Stimulated activated naive CD8-positive, alpha-beta T cell treated with anti-CD3 and anti-CD28 coated beads, Interleukin-15, Interleukin-2, amounts not matched to agents 100 ng/mL and 50 ng/mL, for 24 hours (primary cell): Measurements from ENCODE around the gene SH3TC1.
A peak's percentile ranks its signal among the peaks of the same experiment; 100 is the strongest.

Experiments used
- H3K27ac Mint-ChIP-seq: one replicate; pipeline ENCODE4 v1.8.0; 2021; ENCODE audit warnings: mild to moderate bottlenecking, mixed read lengths
- H3K27me3 Mint-ChIP-seq: one replicate; pipeline ENCODE4 v1.8.0; 2021; ENCODE audit warnings: mixed read lengths
- H3K36me3 Mint-ChIP-seq: one replicate; pipeline ENCODE4 v1.8.0; 2021; ENCODE audit warnings: low read depth, mixed read lengths
- H3K4me1 Mint-ChIP-seq: one replicate; pipeline ENCODE4 v1.8.0; 2021; ENCODE audit warnings: low read depth, mixed read lengths
- H3K4me3 Mint-ChIP-seq: one replicate; pipeline ENCODE4 v1.8.0; 2021; ENCODE audit warnings: mild to moderate bottlenecking, mixed read lengths
- H3K9me3 Mint-ChIP-seq: one replicate; pipeline ENCODE4 v1.8.0; 2021; ENCODE audit warnings: mixed read lengths

SH3TC1 gene

GRCh38 chr4:8209181-8209874 is 10.2 kb downstream of the SH3TC1 start:
- H3K4me3 Mint-ChIP-seq, result no peak overlapping the region
- no peak overlapping the region for H3K27ac Mint-ChIP-seq
- H3K27me3 Mint-ChIP-seq, result no peaks in the 10 kb centered on the region
- no peaks in the 10 kb centered on the region for H3K36me3 Mint-ChIP-seq
- no peaks in the 10 kb centered on the region for H3K9me3 Mint-ChIP-seq
- no peaks in the 10 kb centered on the region for H3K4me1 Mint-ChIP-seq

GRCh38 chr4:8210010-8210409 is 10.9 kb downstream of the SH3TC1 start:
- Mint-ChIP-seq H3K4me3 (no peak overlapping the region), H3K4me1 (no peaks in the 10 kb centered on the region), H3K36me3 (no peaks in the 10 kb centered on the region), H3K27me3 (no peaks in the 10 kb centered on the region), H3K27ac (no peak overlapping the region), H3K9me3 (no peaks in the 10 kb centered on the region)

GRCh38 chr4:8210616-8211015 is 11.5 kb downstream of the SH3TC1 start:
- Mint-ChIP-seq H3K36me3 (no peaks in the 10 kb centered on the region), H3K4me3 (no peak overlapping the region), H3K4me1 (no peaks in the 10 kb centered on the region), H3K9me3 (no peaks in the 10 kb centered on the region), H3K27ac (no peak overlapping the region), H3K27me3 (no peaks in the 10 kb centered on the region)

GRCh38 chr4:8211251-8211650 is 12.2 kb downstream of the SH3TC1 start:
- no peaks in the 10 kb centered on the region for H3K9me3 Mint-ChIP-seq
- H3K36me3 Mint-ChIP-seq, result no peaks in the 10 kb centered on the region
- no peak overlapping the region for H3K4me3 Mint-ChIP-seq
- peak overlapping the region; percentile 6 for H3K27ac Mint-ChIP-seq
- H3K4me1 Mint-ChIP-seq, result no peaks in the 10 kb centered on the region
- H3K27me3 Mint-ChIP-seq, result no peaks in the 10 kb centered on the region

- Mint-ChIP-seq H3K9me3 (no peaks in the 10 kb centered on the region), H3K4me3 (no peak overlapping the region), H3K27me3 (no peaks in the 10 kb centered on the region), H3K36me3 (no peaks in the 10 kb centered on the region), H3K27ac (peak overlapping the region; percentile 6), H3K4me1 (no peaks in the 10 kb centered on the region)
Observed at GRCh38 chr4:8211737-8212581, 12.9 kb downstream of the SH3TC1 start.

GRCh38 chr4:8212622-8213021 is 13.5 kb downstream of the SH3TC1 start:
- Mint-ChIP-seq H3K27ac (no peak overlapping the region), H3K27me3 (no peaks in the 10 kb centered on the region), H3K36me3 (no peaks in the 10 kb centered on the region), H3K9me3 (no peaks in the 10 kb centered on the region), H3K4me1 (no peaks in the 10 kb centered on the region), H3K4me3 (no peak overlapping the region)

GRCh38 chr4:8213121-8213520 is 14.0 kb downstream of the SH3TC1 start:
- Mint-ChIP-seq H3K4me1 (no peaks in the 10 kb centered on the region), H3K27me3 (no peaks in the 10 kb centered on the region), H3K27ac (no peak overlapping the region), H3K36me3 (no peaks in the 10 kb centered on the region), H3K9me3 (no peaks in the 10 kb centered on the region), H3K4me3 (no peak overlapping the region)

- Mint-ChIP-seq H3K4me1 (no peaks in the 10 kb centered on the region), H3K4me3 (no peak overlapping the region), H3K27ac (no peak overlapping the region), H3K9me3 (no peaks in the 10 kb centered on the region), H3K36me3 (no peaks in the 10 kb centered on the region), H3K27me3 (no peaks in the 10 kb centered on the region)
Observed at GRCh38 chr4:8214136-8214535, 15.0 kb downstream of the SH3TC1 start.

- Mint-ChIP-seq H3K4me1 (no peaks in the 10 kb centered on the region), H3K27ac (no peak overlapping the region), H3K4me3 (no peak overlapping the region), H3K36me3 (no peaks in the 10 kb centered on the region), H3K27me3 (no peaks in the 10 kb centered on the region), H3K9me3 (no peaks in the 10 kb centered on the region)
Observed at GRCh38 chr4:8215001-8215427, 15.9 kb downstream of the SH3TC1 start.

GRCh38 chr4:8215641-8216442 is 16.8 kb downstream of the SH3TC1 start:
- no peak overlapping the region for H3K27ac Mint-ChIP-seq
- H3K4me1 Mint-ChIP-seq, result no peaks in the 10 kb centered on the region
- H3K36me3 Mint-ChIP-seq, result no peaks in the 10 kb centered on the region
- no peak overlapping the region for H3K4me3 Mint-ChIP-seq
- no peaks in the 10 kb centered on the region for H3K9me3 Mint-ChIP-seq
- no peaks in the 10 kb centered on the region for H3K27me3 Mint-ChIP-seq

GRCh38 chr4:8216443-8217245 is 17.6 kb downstream of the SH3TC1 start:
- H3K27me3 Mint-ChIP-seq, result no peaks in the 10 kb centered on the region
- H3K4me3 Mint-ChIP-seq, result no peak overlapping the region
- no peak overlapping the region for H3K27ac Mint-ChIP-seq
- peaks cover 5% of the 10 kb centered on the region for H3K4me1 Mint-ChIP-seq
- H3K9me3 Mint-ChIP-seq, result no peaks in the 10 kb centered on the region
- H3K36me3 Mint-ChIP-seq, result peaks cover 4% of the 10 kb centered on the region

GRCh38 chr4:8217246-8217511 is 18.1 kb downstream of the SH3TC1 start:
- Mint-ChIP-seq H3K9me3 (no peaks in the 10 kb centered on the region), H3K27ac (no peak overlapping the region), H3K27me3 (no peaks in the 10 kb centered on the region), H3K4me1 (peaks cover 10% of the 10 kb centered on the region), H3K36me3 (peaks cover 4% of the 10 kb centered on the region), H3K4me3 (no peak overlapping the region)

- Mint-ChIP-seq H3K36me3 (peaks cover 4% of the 10 kb centered on the region), H3K4me3 (no peak overlapping the region), H3K27me3 (no peaks in the 10 kb centered on the region), H3K4me1 (peaks cover 10% of the 10 kb centered on the region), H3K27ac (no peak overlapping the region), H3K9me3 (no peaks in the 10 kb centered on the region)
Observed at GRCh38 chr4:8217871-8218270, 18.8 kb downstream of the SH3TC1 start.

GRCh38 chr4:8218371-8219031 is 19.4 kb downstream of the SH3TC1 start:
- Mint-ChIP-seq H3K9me3 (no peaks in the 10 kb centered on the region), H3K27me3 (no peaks in the 10 kb centered on the region), H3K36me3 (peaks cover 4% of the 10 kb centered on the region), H3K27ac (no peak overlapping the region), H3K4me3 (no peak overlapping the region), H3K4me1 (peaks cover 10% of the 10 kb centered on the region)
